HG03064 (cell line): ENCODE data around the gene MOCOS.

ENCODE experiments used
- ATAC-seq: cut with Tn5 transposase; IDR thresholded peaks from one replicate; pipeline ENCODE4 v1.9.1; 2021; ENCODE audit warnings: low read depth; ENCODE audit not compliant: unreplicated experiment

Gene MOCOS

GRCh38 chr18:36299015-36299414 is 111.7 kb downstream of the MOCOS start:
- ATAC-seq, result no peak

- ATAC-seq, result no peak
Observed at GRCh38 chr18:36300211-36300610, 112.9 kb downstream of the MOCOS start.

DNA sequence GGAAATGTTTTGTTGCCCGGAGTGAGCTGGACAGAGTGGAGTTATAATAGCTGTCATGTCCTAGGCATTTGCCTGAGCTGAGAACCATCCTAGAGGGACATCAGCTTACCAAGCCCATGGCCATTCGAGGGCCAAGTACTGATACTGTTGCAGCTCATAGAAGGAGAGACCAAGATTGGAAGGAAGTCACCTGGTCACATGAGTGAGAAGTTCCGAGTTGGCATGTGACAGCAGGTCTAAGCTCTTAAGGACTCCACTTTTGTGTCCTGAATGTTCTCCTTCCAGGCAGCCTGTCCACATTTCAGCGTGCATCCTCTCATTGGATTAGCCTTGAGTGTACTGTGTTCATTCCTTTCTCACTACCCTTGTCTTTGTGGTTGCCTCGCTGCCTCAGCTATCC is 114.6 kb downstream of the MOCOS start:
- ATAC-seq, result no peak

DNA sequence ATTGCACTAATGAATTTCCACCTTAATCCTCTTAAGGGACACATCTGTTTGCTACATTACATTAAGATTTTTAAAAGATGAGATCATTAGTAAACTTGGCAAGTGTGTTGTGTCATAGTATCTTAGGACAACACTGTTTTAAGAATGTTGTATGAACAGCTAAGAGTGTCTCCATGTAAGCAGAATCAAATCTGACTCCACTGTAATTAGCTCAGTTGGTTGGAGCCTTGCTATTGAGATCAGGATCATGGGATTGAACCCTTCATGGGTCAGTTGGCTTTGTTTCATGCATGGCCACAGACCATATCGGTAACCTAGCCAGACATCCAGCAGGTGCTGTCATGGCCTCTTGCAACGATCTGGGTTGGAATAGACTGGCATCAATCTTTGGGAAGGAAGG is 115.4 kb downstream of the MOCOS start:
- no peak for ATAC-seq

DNA sequence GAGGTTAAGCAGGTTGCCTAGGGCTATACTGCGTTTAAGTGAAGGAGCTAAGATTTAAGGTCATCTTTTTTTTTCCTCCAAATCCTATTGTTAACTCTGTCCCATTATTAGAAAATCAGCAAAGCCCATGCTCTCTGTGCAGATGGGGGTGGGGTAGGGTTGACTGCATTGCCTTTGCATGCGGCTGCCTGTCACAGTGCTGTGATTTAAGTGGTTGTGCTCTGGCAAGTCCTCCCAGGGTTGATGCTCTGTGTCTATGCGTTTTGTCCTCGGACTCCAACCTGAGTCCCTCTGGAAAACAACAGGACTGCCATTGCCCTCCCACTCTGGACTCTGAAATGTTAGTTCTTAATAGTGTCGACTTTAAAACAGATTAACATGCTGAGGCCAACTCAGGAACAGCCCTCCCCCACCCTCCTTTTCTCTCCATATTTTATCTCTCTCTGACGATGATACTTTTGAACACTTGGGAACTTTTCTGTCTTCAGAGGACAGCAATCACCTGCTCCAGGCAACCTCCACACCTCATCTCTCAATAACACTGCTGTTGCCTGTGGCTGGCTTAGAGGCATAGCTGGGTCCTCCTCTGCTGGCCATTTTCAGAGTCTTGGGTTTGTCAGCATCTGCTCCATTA is 116.0 kb downstream of the MOCOS start:
- ATAC-seq, result no peak

GRCh38 chr18:36304723-36305122 is 117.4 kb downstream of the MOCOS start:
- ATAC-seq, result no peak

DNA sequence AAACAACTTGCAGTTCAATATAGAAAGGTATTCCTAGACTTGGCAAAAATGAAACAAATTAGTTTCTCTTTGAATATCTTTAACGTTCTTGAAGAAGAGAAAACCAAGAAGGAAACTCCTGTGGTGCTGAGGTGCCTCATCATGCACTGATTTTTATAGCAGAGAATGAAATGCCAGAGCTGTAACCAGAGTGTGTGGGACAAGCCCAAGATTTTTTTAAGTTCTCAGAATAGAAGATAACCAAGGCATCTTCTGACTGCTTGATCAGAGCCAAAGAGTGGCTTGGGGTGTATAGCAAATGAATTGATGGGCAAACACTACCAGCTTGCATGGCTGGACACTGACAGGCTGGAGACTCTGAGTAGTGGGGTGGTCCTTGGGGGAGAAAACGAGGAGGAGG is 118.1 kb downstream of the MOCOS start:
- no peak for ATAC-seq

GRCh38 chr18:36307513-36307912 is 120.2 kb downstream of the MOCOS start:
- ATAC-seq, result no peak

DNA sequence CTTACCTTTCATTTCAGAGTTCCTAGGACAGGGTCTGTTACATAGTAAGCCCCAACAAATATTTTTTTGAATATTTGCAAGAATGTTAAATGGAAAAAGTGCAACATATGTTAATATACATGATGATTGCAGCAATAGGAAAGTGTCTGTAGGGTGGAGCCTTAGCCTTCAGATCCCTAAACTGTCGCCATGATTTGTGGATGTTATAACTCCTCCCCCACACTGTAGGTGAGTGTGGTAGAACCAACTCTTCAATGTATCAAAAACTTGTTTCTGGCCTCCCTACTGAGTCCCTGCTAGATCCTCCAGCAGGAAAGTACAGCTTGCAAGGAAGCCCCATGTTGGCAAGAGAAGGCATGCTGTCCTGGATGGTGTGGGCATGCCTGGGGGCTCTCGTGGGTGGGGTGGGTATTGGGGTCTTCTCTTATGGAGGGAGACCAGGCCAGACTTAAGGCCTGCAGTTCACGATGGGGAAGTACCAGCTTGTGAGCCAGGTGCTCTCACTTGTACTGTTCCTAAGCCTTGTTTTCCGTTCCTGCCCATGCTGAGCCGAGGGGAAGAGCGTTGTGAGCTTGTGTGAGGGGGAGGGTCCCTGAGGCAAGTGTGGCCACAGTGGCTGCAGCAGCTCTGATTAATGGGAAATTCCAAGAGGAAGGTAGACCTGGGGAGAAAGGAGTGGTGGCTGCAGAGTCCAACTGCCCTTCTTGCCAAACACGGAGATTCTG is 121.6 kb downstream of the MOCOS start:
- ATAC-seq, result no peak

GRCh38 chr18:36309436-36310391 is 122.4 kb downstream of the MOCOS start:
- ATAC-seq, result no peak

- ATAC-seq, result no peak
Observed at GRCh38 chr18:36311026-36311570, 123.8 kb downstream of the MOCOS start.

DNA sequence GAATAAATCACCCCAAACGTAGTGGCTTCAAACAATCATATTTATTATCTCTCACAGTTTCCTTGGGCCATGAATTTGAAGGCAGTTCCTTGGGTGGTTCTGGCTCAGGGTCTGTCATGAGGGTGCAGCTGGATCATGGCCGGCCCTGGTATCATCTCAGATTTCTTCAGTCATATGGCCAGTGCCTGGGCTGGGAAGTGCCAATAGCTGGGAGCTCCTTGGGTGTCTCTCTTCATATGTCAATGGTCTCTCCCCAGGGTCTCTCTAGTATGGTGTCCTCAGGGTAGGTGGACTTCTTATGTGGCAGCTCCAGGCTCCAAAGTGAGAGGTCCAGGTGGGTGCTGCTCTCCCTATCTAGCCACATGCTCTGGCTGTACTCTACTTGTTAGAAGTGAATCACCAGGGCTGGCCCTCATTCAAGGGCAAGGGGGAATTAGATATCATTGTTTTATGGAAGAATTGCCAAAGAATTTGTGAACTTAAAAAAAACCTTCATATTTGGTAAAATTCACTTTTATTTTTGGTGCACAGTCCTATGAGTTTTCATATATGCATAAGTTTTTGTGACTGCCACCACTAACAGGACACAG is 125.6 kb downstream of the MOCOS start:
- no peak for ATAC-seq

GRCh38 chr18:36314098-36314497 is 126.8 kb downstream of the MOCOS start:
- no peak for ATAC-seq

- no peak for ATAC-seq
Observed at GRCh38 chr18:36314754-36315153, 127.5 kb downstream of the MOCOS start.

GRCh38 chr18:36315736-36316135 is 128.4 kb downstream of the MOCOS start:
- ATAC-seq, result no peak

DNA sequence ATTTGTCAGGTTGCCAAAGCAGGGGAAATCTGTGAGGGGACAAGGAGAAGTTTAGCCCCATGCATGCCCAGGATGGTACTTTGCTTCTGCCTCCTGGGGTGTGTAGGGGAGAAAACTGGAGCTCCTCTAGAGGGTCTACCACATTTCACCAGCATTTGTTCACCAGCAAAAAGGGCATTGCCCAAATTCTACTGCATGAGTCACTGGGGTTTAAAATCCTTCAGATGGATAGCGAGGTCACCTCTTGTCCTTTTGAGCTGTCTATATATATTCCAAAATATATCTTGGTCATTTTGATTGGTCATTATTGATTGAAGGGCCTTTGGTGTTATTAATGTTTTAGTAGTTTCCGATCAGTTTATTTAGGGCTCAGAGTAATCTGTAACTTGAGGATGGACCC is 128.9 kb downstream of the MOCOS start:
- no peak for ATAC-seq
